ENCODE results near the gene ZFAND6.

ZFAND6 gene

DNA sequence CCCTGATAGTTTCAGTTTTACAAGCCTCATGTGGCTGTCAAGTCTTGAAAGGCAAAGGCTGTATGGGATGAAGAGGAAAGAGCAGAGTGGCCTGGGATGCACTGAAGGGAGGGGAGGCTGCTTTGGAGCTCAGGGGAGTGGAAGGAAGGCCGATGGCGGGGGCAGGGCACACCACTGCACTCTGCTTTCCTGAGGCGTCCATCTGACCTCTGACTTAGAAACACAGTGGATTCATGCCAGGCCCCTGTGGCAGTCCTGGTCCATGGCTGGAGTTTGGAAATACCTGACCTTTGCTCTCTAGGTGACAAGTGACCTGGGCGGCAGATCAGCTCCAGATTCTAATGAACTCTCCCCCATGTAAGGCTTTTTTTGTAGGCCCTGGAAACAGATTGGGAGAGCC lies 112.3 kb downstream of the ZFAND6 start:
- no CpG with 5 or more reads among the region's 4 CpGs for WGBS (ENCODE audit: extremely low coverage, insufficient coverage, insufficient read length)
- H2BK12ac ChIP-seq (ENCODE audit: low read length), result no peak overlapping the region

DNA sequence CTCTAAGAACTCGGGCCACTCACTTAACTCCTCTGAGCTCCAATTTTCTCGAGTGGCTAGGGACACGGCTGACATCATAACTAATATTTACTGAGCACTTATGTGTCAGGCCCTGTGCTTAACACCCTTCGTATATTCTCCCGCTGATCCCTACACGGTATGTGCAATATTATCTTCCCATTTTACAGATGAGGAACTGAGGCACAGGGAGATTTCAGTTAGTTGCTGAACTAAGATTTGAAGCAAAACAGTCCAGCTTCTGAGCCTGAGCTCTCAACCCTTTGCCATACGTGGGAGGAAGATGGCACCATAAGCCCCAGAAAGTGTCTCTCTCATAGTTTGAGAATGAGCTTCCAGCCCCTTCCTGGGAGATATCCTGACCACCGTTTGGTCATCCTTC lies 112.9 kb downstream of the ZFAND6 start:
- no peak overlapping the region for H4K8ac ChIP-seq (ENCODE audit: low read depth, low read length)
- no peaks in the 10 kb centered on the region for H3K79me1 ChIP-seq (ENCODE audit: low read length)
- WGBS (ENCODE audit: extremely low coverage, insufficient coverage, insufficient read length), result no CpG with 5 or more reads among the region's 8 CpGs
- no peak overlapping the region for H3K18ac ChIP-seq (ENCODE audit: low read length)
- no peaks in the 10 kb centered on the region for H3K79me2 ChIP-seq (ENCODE audit: control insufficient read depth, insufficient read depth, low read length, poor library complexity)
- DNase-seq, result no peak
- H3K36me3 ChIP-seq (ENCODE audit: control insufficient read depth in 1 of 2, insufficient read depth in 2 of 2, low read length in 2 of 2), result peaks cover 0 to 6% of the 10 kb centered on the region in 2 experiments
- no peak overlapping the region for H3K23ac ChIP-seq (ENCODE audit: low read length)
- H2BK120ac ChIP-seq (ENCODE audit: insufficient read depth, low read length, poor library complexity), result no peak overlapping the region
- no peak overlapping the region for H2BK12ac ChIP-seq (ENCODE audit: low read length)
- H3K14ac ChIP-seq (ENCODE audit: low read length), result no peak overlapping the region
- H3K4me3 ChIP-seq (ENCODE audit: low read depth, low read length), result no peak overlapping the region
- no peak overlapping the region for H3K4ac ChIP-seq (ENCODE audit: low read depth, low read length)
- no peak overlapping the region for H2BK5ac ChIP-seq (ENCODE audit: low read depth, low read length, poor library complexity)
- peaks cover 5 to 8% of the 10 kb centered on the region in 2 experiments for H3K4me1 ChIP-seq (ENCODE audit: control insufficient read depth in 1 of 2, insufficient read depth in 2 of 2, low read length in 2 of 2)
- H3K9ac ChIP-seq (ENCODE audit: low read length), result no peak overlapping the region
- H3K27ac ChIP-seq (ENCODE audit: low read depth, low read length), result no peak overlapping the region
- H3K9me3 ChIP-seq (ENCODE audit: insufficient read depth, low read depth, low read length), result no peaks in the 10 kb centered on the region
- no peak overlapping the region for H4K12ac ChIP-seq (ENCODE audit: low read depth, low read length)
- no peak overlapping the region for H3K4me2 ChIP-seq (ENCODE audit: low read length)
- H2AFZ ChIP-seq (ENCODE audit: insufficient read depth, low read length, poor library complexity), result no peak overlapping the region
- H3K27me3 ChIP-seq (ENCODE audit: insufficient read depth, low read length), result no peaks in the 10 kb centered on the region
- H2AK5ac ChIP-seq (ENCODE audit: low read length), result no peak overlapping the region
- no peak overlapping the region for H4K91ac ChIP-seq (ENCODE audit: low read depth, low read length)

More for the DNA sequence above, 112.3 kb downstream of the ZFAND6 start:
- DNase-seq, result no peak
- Histone ChIP-seq H3K18ac (ENCODE audit: low read length) (no peak overlapping the region), H3K79me1 (ENCODE audit: low read length) (no peaks in the 10 kb centered on the region), H3K36me3 (ENCODE audit: control insufficient read depth in 1 of 2, insufficient read depth in 2 of 2, low read length in 2 of 2) (peaks cover 0 to 6% of the 10 kb centered on the region in 2 experiments), H3K9ac (ENCODE audit: low read length) (no peak overlapping the region), H3K14ac (ENCODE audit: low read length) (no peak overlapping the region), H3K4ac (ENCODE audit: low read depth, low read length) (no peak overlapping the region), H2BK120ac (ENCODE audit: insufficient read depth, low read length, poor library complexity) (no peak overlapping the region), H3K4me2 (ENCODE audit: low read length) (no peak overlapping the region), H2BK5ac (ENCODE audit: low read depth, low read length, poor library complexity) (no peak overlapping the region), H3K4me1 (ENCODE audit: control insufficient read depth in 1 of 2, insufficient read depth in 2 of 2, low read length in 2 of 2) (peaks cover 5 to 8% of the 10 kb centered on the region in 2 experiments), H3K27me3 (ENCODE audit: insufficient read depth, low read length) (no peaks in the 10 kb centered on the region), H3K27ac (ENCODE audit: low read depth, low read length) (no peak overlapping the region), H2AFZ (ENCODE audit: insufficient read depth, low read length, poor library complexity) (no peak overlapping the region), H4K91ac (ENCODE audit: low read depth, low read length) (no peak overlapping the region), H3K23ac (ENCODE audit: low read length) (no peak overlapping the region), H4K12ac (ENCODE audit: low read depth, low read length) (no peak overlapping the region), H2AK5ac (ENCODE audit: low read length) (no peak overlapping the region), H3K9me3 (ENCODE audit: insufficient read depth, low read depth, low read length) (no peaks in the 10 kb centered on the region), H4K8ac (ENCODE audit: low read depth, low read length) (no peak overlapping the region), H3K79me2 (ENCODE audit: control insufficient read depth, insufficient read depth, low read length, poor library complexity) (no peaks in the 10 kb centered on the region), H3K4me3 (ENCODE audit: low read depth, low read length) (no peak overlapping the region)

- Histone ChIP-seq H3K79me1 (ENCODE audit: low read length) (no peaks in the 10 kb centered on the region), H3K4me2 (ENCODE audit: low read length) (no peak overlapping the region), H4K12ac (ENCODE audit: low read depth, low read length) (no peak overlapping the region), H3K4ac (ENCODE audit: low read depth, low read length) (no peak overlapping the region), H2BK5ac (ENCODE audit: low read depth, low read length, poor library complexity) (no peak overlapping the region), H3K9me3 (ENCODE audit: insufficient read depth, low read depth, low read length) (no peaks in the 10 kb centered on the region), H3K14ac (ENCODE audit: low read length) (no peak overlapping the region), H3K4me1 (ENCODE audit: control insufficient read depth in 1 of 2, insufficient read depth in 2 of 2, low read length in 2 of 2) (peaks cover 5 to 8% of the 10 kb centered on the region in 2 experiments), H3K9ac (ENCODE audit: low read length) (no peak overlapping the region), H4K91ac (ENCODE audit: low read depth, low read length) (no peak overlapping the region), H2BK120ac (ENCODE audit: insufficient read depth, low read length, poor library complexity) (no peak overlapping the region), H3K4me3 (ENCODE audit: low read depth, low read length) (no peak overlapping the region), H3K23ac (ENCODE audit: low read length) (no peak overlapping the region), H3K27me3 (ENCODE audit: insufficient read depth, low read length) (no peaks in the 10 kb centered on the region), H3K27ac (ENCODE audit: low read depth, low read length) (no peak overlapping the region), H2BK12ac (ENCODE audit: low read length) (no peak overlapping the region), H2AK5ac (ENCODE audit: low read length) (no peak overlapping the region), H4K8ac (ENCODE audit: low read depth, low read length) (no peak overlapping the region), H3K36me3 (ENCODE audit: control insufficient read depth in 1 of 2, insufficient read depth in 2 of 2, low read length in 2 of 2) (peaks cover 0 to 3% of the 10 kb centered on the region in 2 experiments), H3K18ac (ENCODE audit: low read length) (no peak overlapping the region), H2AFZ (ENCODE audit: insufficient read depth, low read length, poor library complexity) (no peak overlapping the region), H3K79me2 (ENCODE audit: control insufficient read depth, insufficient read depth, low read length, poor library complexity) (no peaks in the 10 kb centered on the region)
- peak; percentile 75 to 90 for DNase-seq
- WGBS (ENCODE audit: extremely low coverage, insufficient coverage, insufficient read length), result no CpG with 5 or more reads among the region's 10 CpGs
These were observed 113.7 kb downstream of the ZFAND6 start for GRCh38 chr15:80173022-80173759.

GRCh38 chr15:80174017-80174746 lies 114.7 kb downstream of the ZFAND6 start:
- Histone ChIP-seq H2AK5ac (ENCODE audit: low read length) (no peak overlapping the region), H3K23ac (ENCODE audit: low read length) (no peak overlapping the region), H3K4ac (ENCODE audit: low read depth, low read length) (no peak overlapping the region), H3K14ac (ENCODE audit: low read length) (no peak overlapping the region), H3K18ac (ENCODE audit: low read length) (no peak overlapping the region), H3K27ac (ENCODE audit: low read depth, low read length) (no peak overlapping the region), H2BK12ac (ENCODE audit: low read length) (no peak overlapping the region), H3K9me3 (ENCODE audit: insufficient read depth, low read depth, low read length) (no peaks in the 10 kb centered on the region), H3K4me1 (ENCODE audit: control insufficient read depth in 1 of 2, insufficient read depth in 2 of 2, low read length in 2 of 2) (peaks cover 5 to 8% of the 10 kb centered on the region in 2 experiments), H3K4me2 (ENCODE audit: low read length) (no peak overlapping the region), H2AFZ (ENCODE audit: insufficient read depth, low read length, poor library complexity) (no peak overlapping the region), H4K12ac (ENCODE audit: low read depth, low read length) (no peak overlapping the region), H3K79me1 (ENCODE audit: low read length) (no peaks in the 10 kb centered on the region), H3K4me3 (ENCODE audit: low read depth, low read length) (no peak overlapping the region), H2BK120ac (ENCODE audit: insufficient read depth, low read length, poor library complexity) (no peak overlapping the region), H3K27me3 (ENCODE audit: insufficient read depth, low read length) (no peaks in the 10 kb centered on the region), H4K8ac (ENCODE audit: low read depth, low read length) (no peak overlapping the region), H3K9ac (ENCODE audit: low read length) (no peak overlapping the region), H2BK5ac (ENCODE audit: low read depth, low read length, poor library complexity) (no peak overlapping the region), H3K36me3 (ENCODE audit: control insufficient read depth in 1 of 2, insufficient read depth in 2 of 2, low read length in 2 of 2) (peaks cover 0 to 3% of the 10 kb centered on the region in 2 experiments), H4K91ac (ENCODE audit: low read depth, low read length) (no peak overlapping the region), H3K79me2 (ENCODE audit: control insufficient read depth, insufficient read depth, low read length, poor library complexity) (no peaks in the 10 kb centered on the region)
- WGBS (ENCODE audit: extremely low coverage, insufficient coverage, insufficient read length), result no CpG with 5 or more reads among the region's 11 CpGs
- peak in 1 of 2 donors; percentile 60 for DNase-seq
